SU-DHL-6 (cell line): ENCODE measurements around the gene LHX2.

Source experiments
- H2AFZ ChIP-seq: fragments of 200-600 bp; sonication (generic); 2 replicates; pipeline ENCODE4 v1.6.1; 2014; ENCODE audit warnings: low read depth, mild to moderate bottlenecking, moderate library complexity, mixed read lengths, antibody characterized with exemption, low read length; ENCODE audit not compliant: severe bottlenecking
- H3F3A ChIP-seq: fragments of 200-600 bp; shearing (Covaris generic); 2 replicates; pipeline ENCODE4 v1.6.0; 2016; ENCODE audit warnings: antibody characterized with exemption, mild to moderate bottlenecking; ENCODE audit not compliant: insufficient read depth
- H3K27ac ChIP-seq: fragments of 200-600 bp; sonication (generic); 2 replicates; pipeline ENCODE4 v1.5.1; 2016; ENCODE audit warnings: low read depth, mild to moderate bottlenecking, low read length, moderate library complexity, mixed read lengths
- H3K27me3 ChIP-seq: fragments of 200-600 bp; sonication (generic), shearing (Covaris generic); 2 replicates; pipeline ENCODE4 v1.6.0; 2014; ENCODE audit warnings: mild to moderate bottlenecking, low read length
- H3K36me3 ChIP-seq: fragments of 200-600 bp; sonication (generic); 2 replicates; pipeline ENCODE4 v1.6.1; 2014; ENCODE audit warnings: mild to moderate bottlenecking, low read length, mixed read lengths
- H3K4me2 ChIP-seq: fragments of 300-600, 200-600 bp; shearing (Covaris generic), sonication (generic); 2 replicates; pipeline ENCODE4 v1.6.0; 2014; ENCODE audit warnings: low read length, low read depth, mild to moderate bottlenecking; ENCODE audit not compliant: poor library complexity, severe bottlenecking
- H3K4me3 ChIP-seq: fragments of 200-600 bp; sonication (generic); 2 replicates; pipeline ENCODE4 v1.5.1; 2014; ENCODE audit warnings: antibody characterized with exemption, low read length, mild to moderate bottlenecking, mixed read lengths; ENCODE audit not compliant: insufficient read depth, poor library complexity, severe bottlenecking
- H3K79me2 ChIP-seq: fragments of 200-600 bp; sonication (generic); 2 replicates; pipeline ENCODE4 v1.6.1; 2014; ENCODE audit warnings: mild to moderate bottlenecking, low read length, moderate library complexity; ENCODE audit not compliant: insufficient read depth
- H3K9ac ChIP-seq: fragments of 200-600 bp; sonication (generic); 2 replicates; pipeline ENCODE4 v1.7.0; 2014; ENCODE audit warnings: mild to moderate bottlenecking, low read length
- H3K9me2 ChIP-seq: fragments of 200-600 bp; sonication (generic); replicated peaks from 2 replicates; pipeline ENCODE4 v1.6.1; 2014; ENCODE audit warnings: low read length; ENCODE audit not compliant: insufficient read depth
- H3K9me3 ChIP-seq: fragments of 200-600 bp; sonication (generic); 2 replicates; pipeline ENCODE4 v1.6.1; 2014; ENCODE audit warnings: low read length, mixed read lengths; ENCODE audit not compliant: insufficient read depth
- H4K20me1 ChIP-seq: fragments of 200-600 bp; sonication (generic); 2 replicates; pipeline ENCODE4 v1.6.1; 2014; ENCODE audit warnings: low read depth, mild to moderate bottlenecking, antibody characterized with exemption, low read length, moderate library complexity, mixed read lengths
- EZH2phosphoT487 ChIP-seq: fragments of 200-600 bp; sonication (generic), shearing (Covaris generic); conservative IDR thresholded peaks from 2 replicates; pipeline ENCODE4 v1.6.1; 2018; ENCODE audit warnings: mild to moderate bottlenecking, antibody characterized with exemption, low read length, moderate library complexity, mixed read lengths
- TF ChIP-seq, protein P1 (sequence below): fragments of 200-600 bp; sonication (generic); IDR thresholded peaks from one replicate; pipeline ENCODE4 v1.5.1; 2017; ENCODE audit warnings: antibody characterized with exemption, mild to moderate bottlenecking, low read length, moderate library complexity; ENCODE audit not compliant: insufficient read depth, poor library complexity, severe bottlenecking

Gene LHX2

DNA sequence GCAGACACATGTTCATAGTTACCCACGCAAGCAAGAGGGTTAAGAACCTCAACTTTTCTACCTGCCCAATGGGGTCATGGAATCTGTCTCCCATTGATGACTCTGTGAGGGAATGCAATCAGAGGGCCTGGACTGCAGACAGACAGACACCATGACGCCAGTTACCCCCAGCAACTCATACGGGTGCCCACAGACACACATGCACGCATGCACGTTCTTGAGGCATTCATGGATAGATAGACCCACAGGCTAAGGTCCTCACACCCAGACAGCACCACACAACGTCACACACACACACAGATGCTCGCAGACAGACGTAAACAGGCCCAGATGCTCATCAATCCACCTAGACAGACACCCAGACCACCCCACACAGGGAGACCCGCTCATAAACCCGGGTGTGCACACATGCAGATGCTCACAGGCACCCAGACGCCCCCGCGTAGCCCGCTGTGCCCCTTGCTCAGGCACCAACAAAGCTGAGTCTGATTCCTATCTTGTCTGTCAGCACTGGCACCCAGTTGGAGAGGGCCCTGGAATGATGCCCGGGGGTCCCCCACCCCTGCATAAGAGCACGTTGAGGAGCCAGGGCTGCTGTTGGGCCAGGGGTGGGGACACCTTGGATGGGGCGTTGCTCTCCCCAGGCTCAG, 23.6 kb downstream of the LHX2 start:
- H4K20me1 ChIP-seq = no peaks in the 10 kb centered on the region
- no peak overlapping the region for H2AFZ ChIP-seq
- no peaks in the 10 kb centered on the region for H3K9me2 ChIP-seq
- H3K36me3 ChIP-seq = no peaks in the 10 kb centered on the region
- H3K79me2 ChIP-seq = no peaks in the 10 kb centered on the region
- no peak overlapping the region for H3K9ac ChIP-seq
- TF ChIP-seq, protein P1, sequence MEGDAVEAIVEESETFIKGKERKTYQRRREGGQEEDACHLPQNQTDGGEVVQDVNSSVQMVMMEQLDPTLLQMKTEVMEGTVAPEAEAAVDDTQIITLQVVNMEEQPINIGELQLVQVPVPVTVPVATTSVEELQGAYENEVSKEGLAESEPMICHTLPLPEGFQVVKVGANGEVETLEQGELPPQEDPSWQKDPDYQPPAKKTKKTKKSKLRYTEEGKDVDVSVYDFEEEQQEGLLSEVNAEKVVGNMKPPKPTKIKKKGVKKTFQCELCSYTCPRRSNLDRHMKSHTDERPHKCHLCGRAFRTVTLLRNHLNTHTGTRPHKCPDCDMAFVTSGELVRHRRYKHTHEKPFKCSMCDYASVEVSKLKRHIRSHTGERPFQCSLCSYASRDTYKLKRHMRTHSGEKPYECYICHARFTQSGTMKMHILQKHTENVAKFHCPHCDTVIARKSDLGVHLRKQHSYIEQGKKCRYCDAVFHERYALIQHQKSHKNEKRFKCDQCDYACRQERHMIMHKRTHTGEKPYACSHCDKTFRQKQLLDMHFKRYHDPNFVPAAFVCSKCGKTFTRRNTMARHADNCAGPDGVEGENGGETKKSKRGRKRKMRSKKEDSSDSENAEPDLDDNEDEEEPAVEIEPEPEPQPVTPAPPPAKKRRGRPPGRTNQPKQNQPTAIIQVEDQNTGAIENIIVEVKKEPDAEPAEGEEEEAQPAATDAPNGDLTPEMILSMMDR = no peak
- TF ChIP-seq EZH2phosphoT487 = no peak
- H3K4me2 ChIP-seq = no peak overlapping the region
- H3K4me3 ChIP-seq = no peak overlapping the region
- no peaks in the 10 kb centered on the region for H3F3A ChIP-seq
- H3K27me3 ChIP-seq = no peaks in the 10 kb centered on the region
- H3K27ac ChIP-seq = no peak overlapping the region
- H3K9me3 ChIP-seq = no peaks in the 10 kb centered on the region

DNA sequence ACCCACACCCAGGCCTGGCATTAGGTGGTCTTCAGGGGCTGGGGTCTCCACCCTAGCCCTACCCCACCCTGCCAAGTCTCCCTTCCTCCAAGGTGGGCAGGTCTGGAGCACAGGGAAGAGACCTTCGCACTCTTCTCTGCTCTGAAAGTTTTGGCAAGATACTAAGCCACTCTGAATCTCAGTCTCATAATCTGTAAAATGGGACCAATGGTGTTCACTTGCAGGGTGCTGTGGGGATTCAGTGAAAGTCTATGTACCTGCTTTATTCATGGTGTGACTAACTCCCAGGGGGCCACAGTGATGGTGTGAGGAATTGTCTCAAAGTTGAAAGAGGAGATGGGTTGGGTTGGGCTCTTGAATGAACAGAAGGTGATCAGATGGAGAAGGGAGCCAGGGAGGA, 25.0 kb downstream of the LHX2 start:
- H2AFZ ChIP-seq = no peak overlapping the region

DNA sequence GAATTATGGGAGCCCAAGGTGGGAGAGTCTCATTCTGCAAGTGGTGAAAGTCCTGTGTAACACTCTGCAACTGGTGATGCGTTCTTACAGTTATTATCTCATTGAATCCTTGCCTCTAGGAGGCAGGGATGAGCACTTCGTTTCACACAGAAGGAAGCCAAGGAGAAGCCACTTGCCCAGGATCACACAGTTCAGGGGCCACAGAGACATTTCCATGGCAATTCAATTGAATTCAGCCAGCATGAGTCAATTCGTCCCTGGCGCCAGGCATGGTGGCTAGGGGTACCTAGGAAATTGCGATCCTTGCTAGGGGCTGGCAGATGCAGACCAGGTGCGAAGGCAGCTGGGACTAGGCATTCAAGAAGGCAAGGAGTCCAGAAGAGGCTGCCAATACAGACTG, 26.2 kb downstream of the LHX2 start:
- Histone ChIP-seq H4K20me1 (no peaks in the 10 kb centered on the region), H3F3A (no peaks in the 10 kb centered on the region), H3K27ac (no peak overlapping the region), H3K9me3 (no peaks in the 10 kb centered on the region), H3K4me3 (no peak overlapping the region), H3K9ac (no peak overlapping the region), H3K9me2 (no peaks in the 10 kb centered on the region), H3K27me3 (no peaks in the 10 kb centered on the region), H3K79me2 (no peaks in the 10 kb centered on the region), H2AFZ (no peak overlapping the region), H3K36me3 (no peaks in the 10 kb centered on the region), H3K4me2 (no peak overlapping the region)
- TF ChIP-seq, protein P1 = no peak
- TF ChIP-seq EZH2phosphoT487 = no peak

More for the DNA sequence above, 25.0 kb downstream of the LHX2 start:
- Histone ChIP-seq H3K27ac (no peak overlapping the region), H3K36me3 (no peaks in the 10 kb centered on the region), H3K27me3 (no peaks in the 10 kb centered on the region), H3K4me3 (no peak overlapping the region), H3K79me2 (no peaks in the 10 kb centered on the region), H3F3A (no peaks in the 10 kb centered on the region), H3K9me3 (no peaks in the 10 kb centered on the region), H4K20me1 (no peaks in the 10 kb centered on the region), H3K9me2 (no peaks in the 10 kb centered on the region), H3K4me2 (no peak overlapping the region), H3K9ac (no peak overlapping the region)
- no peak for TF ChIP-seq EZH2phosphoT487
- TF ChIP-seq, protein P1 = no peak
